CD14-positive monocyte (primary cell): ENCODE results near the gene DCPS. TPM values are rescaled to one million over a fixed set of nuclear protein-coding genes. Genes with fewer than 3 reads are reported as not detected.
"Not testable (repeated sequence)": the region's sequence is repeated elsewhere in the genome, so short reads cannot be mapped to it uniquely, and the experiment has no call there.

Experiments used
- DNase-seq, 3 donors: peaks; one replicate each; pipeline ENCODE4 v3.0.0-alpha.2; 2011 to 2022
- H2AFZ ChIP-seq: 2 replicates; pipeline ENCODE4 v1.6.0; 2012; ENCODE audit warnings: mild to moderate bottlenecking, low read depth, low read length, inconsistent platforms; ENCODE audit not compliant: insufficient read depth, poor library complexity, severe bottlenecking
- H3K27ac ChIP-seq, 2 donors: 1 replicate in 1 of 2; 2 replicates in 1 of 2; pipeline ENCODE4 v1.5.1; 2012 to 2013; ENCODE audit warnings: low read length in 2 of 2, control low read depth in 1 of 2, inconsistent platforms in 1 of 2, low read depth in 1 of 2, mild to moderate bottlenecking in 1 of 2
- H3K27me3 ChIP-seq, 2 donors: one replicate each; pipeline versions ENCODE4 v1.6.0 to v1.6.1; 2011 to 2013; ENCODE audit warnings: low read length in 2 of 2; ENCODE audit not compliant: control insufficient read depth in 2 of 2, insufficient read depth in 2 of 2
- H3K36me3 ChIP-seq, 2 donors: replicated peaks in 1 of 2; 1 replicate in 1 of 2; 2 replicates in 1 of 2; pipeline versions ENCODE4 v1.5.1 to v1.6.1; 2012 to 2013; ENCODE audit warnings: low read length in 2 of 2, control low read depth in 1 of 2, inconsistent platforms in 1 of 2, mild to moderate bottlenecking in 1 of 2; ENCODE audit not compliant: insufficient read depth in 2 of 2, control insufficient read depth in 1 of 2
- H3K4me1 ChIP-seq, 2 donors: 1 replicate in 1 of 2; 2 replicates in 1 of 2; pipeline versions ENCODE4 v1.5.1 to v1.6.1; 2012 to 2013; ENCODE audit warnings: low read length in 2 of 2, control low read depth in 1 of 2, inconsistent platforms in 1 of 2, mild to moderate bottlenecking in 1 of 2, moderate library complexity in 1 of 2; ENCODE audit not compliant: insufficient read depth in 2 of 2, control insufficient read depth in 1 of 2
- H3K4me2 ChIP-seq: replicated peaks from 2 replicates; pipeline ENCODE3; 2012; ENCODE audit warnings: low read length, moderate library complexity, mild to moderate bottlenecking; ENCODE audit not compliant: poor library complexity, severe bottlenecking; ENCODE audit errors: extremely low read depth
- H3K4me3 ChIP-seq, 3 experiments: fragments of 200-600 bp in 1 of 3; sonication (generic) in 1 of 3; replicated peaks in 1 of 3; 1 replicate in 2 of 3; 2 replicates in 1 of 3; pipeline ENCODE4 v1.5.1; 2011 to 2013; ENCODE audit warnings: low read length in 3 of 3, mild to moderate bottlenecking in 3 of 3, control low read depth in 2 of 3, low read depth in 2 of 3, inconsistent platforms in 1 of 3, moderate library complexity in 1 of 3
- H3K79me2 ChIP-seq: 2 replicates; pipeline ENCODE4 v1.6.0; 2012; ENCODE audit warnings: mild to moderate bottlenecking, control low read depth, inconsistent platforms, low read length, moderate library complexity; ENCODE audit not compliant: insufficient read depth
- H3K9ac ChIP-seq: 2 replicates; pipeline ENCODE4 v1.6.0; 2017; ENCODE audit warnings: low read length, mild to moderate bottlenecking; ENCODE audit not compliant: insufficient read depth, poor library complexity, severe bottlenecking
- H3K9me3 ChIP-seq, 2 donors: replicated peaks in 1 of 2; 1 replicate in 1 of 2; 2 replicates in 1 of 2; pipeline versions ENCODE4 v1.5.1 to v1.6.1; 2012 to 2013; ENCODE audit warnings: low read length in 2 of 2, control low read depth in 1 of 2; ENCODE audit not compliant: control insufficient read depth in 1 of 2, insufficient read depth in 1 of 2
- H4K20me1 ChIP-seq: 2 replicates; pipeline ENCODE4 v1.6.0; 2012; ENCODE audit warnings: mild to moderate bottlenecking, low read length, control low read depth, moderate library complexity; ENCODE audit not compliant: insufficient read depth
- H3K27ac Mint-ChIP-seq, 7 donors: one replicate each; pipeline ENCODE4 v1.8.0; 2020; ENCODE audit warnings: mild to moderate bottlenecking in 7 of 7, mixed read lengths in 7 of 7, moderate library complexity in 6 of 7, inconsistent platforms in 2 of 7
- H3K27me3 Mint-ChIP-seq, 3 donors: one replicate each; pipeline ENCODE4 v1.8.0; 2021 to 2022; ENCODE audit warnings: low read depth in 3 of 3, mild to moderate bottlenecking in 3 of 3, mixed read lengths in 3 of 3, moderate library complexity in 3 of 3, inconsistent platforms in 1 of 3
- H3K36me3 Mint-ChIP-seq, 2 donors: one replicate each; pipeline ENCODE4 v1.8.0; 2020; ENCODE audit warnings: mixed read lengths in 2 of 2, inconsistent platforms in 1 of 2, mild to moderate bottlenecking in 1 of 2
- H3K4me1 Mint-ChIP-seq: one replicate; pipeline ENCODE4 v1.8.0; 2020; ENCODE audit warnings: mild to moderate bottlenecking, mixed read lengths
- H3K4me3 Mint-ChIP-seq, 2 donors: one replicate each; pipeline ENCODE4 v1.8.0; 2020; ENCODE audit warnings: mild to moderate bottlenecking in 2 of 2, mixed read lengths in 2 of 2, moderate library complexity in 1 of 2
- H3K9me3 Mint-ChIP-seq, 7 donors: one replicate each; pipeline ENCODE4 v1.8.0; 2020 to 2022; ENCODE audit warnings: mixed read lengths in 7 of 7, mild to moderate bottlenecking in 6 of 7, moderate library complexity in 6 of 7, inconsistent platforms in 2 of 7
- CTCF ChIP-seq: fragments of 200-600 bp; IDR thresholded peaks from one replicate; pipeline ENCODE4 v1.8.0; 2022; ENCODE audit warnings: antibody characterized with exemption, mild to moderate bottlenecking
- WGBS: methylation state at CpG from one replicate; pipeline ENCODE4 v1.1.5; 2013; ENCODE audit warnings: missing lambda C conversion rate; ENCODE audit not compliant: insufficient coverage; 5-methylcytosine and 5-hydroxymethylcytosine counted together
- intact Hi-C, 2 donors: fragments of 100-400 bp; cut with micrococcal nuclease; formaldehyde crosslinking; loops; one replicate each; pipeline versions ENCODE4 v1.15.0 to v1.15.1; 2023
- polyA plus RNA-seq, 3 donors: library from polyadenylated mRNA; depleted of rRNA in 1 of 3; unstranded in 2 of 3; stranded (reverse) in 1 of 3; fragments of 300-500 nt in 2 of 3; fragments of >200 nt in 1 of 3; fragmentation: Illumina TruSeq in 2 of 3; gene quantifications; 1 replicate in 2 of 3; 2 replicates in 1 of 3; pipeline ENCODE4 v1.2.3, GENCODE V29; 2012 to 2021
- small RNA-seq: library from RNA; depleted of rRNA; stranded (forward); fragments of <200 nt; gene quantifications from one replicate; pipeline ENCODE3, GENCODE V24; 2012; ENCODE audit warnings: low read depth; ENCODE audit not compliant: insufficient read length

DCPS gene
- polyA plus RNA-seq, 3 donors, result 26.3 to 30.7 (median 30.4) TPM

GRCh38 chr11:126394036-126394435, 90.2 kb downstream of the DCPS start:
- H3K4me1 Mint-ChIP-seq, result peaks cover 26% of the 10 kb centered on the region

GRCh38 chr11:126394634-126395072, 90.8 kb downstream of the DCPS start:
- not testable (repeated sequence) for H3K27ac ChIP-seq, H3K27me3 Mint-ChIP-seq, DNase-seq, H3K4me3 Mint-ChIP-seq, H3K36me3 Mint-ChIP-seq, H3K27me3 ChIP-seq, H3K36me3 ChIP-seq, H3K9me3 Mint-ChIP-seq, H4K20me1 ChIP-seq, H3K9ac ChIP-seq, H3K4me2 ChIP-seq, H3K4me3 ChIP-seq, H2AFZ ChIP-seq, H3K9me3 ChIP-seq
- H3K27ac Mint-ChIP-seq, result peak overlapping the region in 1 of 7 donors; percentile 45
- 57% methylated on average over 1 of the region's 7 CpGs for WGBS
- Histone ChIP-seq H3K4me1 (peaks cover 24 to 26% of the 10 kb centered on the region in 2 donors), H3K79me2 (peaks cover 45% of the 10 kb centered on the region)
- intact Hi-C loops, result loop anchor here in 1 of 2 donors (5.0 kb wide), 1 partner anchor 82 kb away; no protein-coding TSS in a partner anchor
- peaks cover 26% of the 10 kb centered on the region for H3K4me1 Mint-ChIP-seq

More at GRCh38 chr11:126394036-126394435, 90.2 kb downstream of the DCPS start:
- Histone ChIP-seq H3K9ac (no peak overlapping the region), H3K4me3 (no peak overlapping the region), H3K79me2 (peaks cover 49% of the 10 kb centered on the region), H3K4me2 (no peak overlapping the region), H3K4me1 (peaks cover 24 to 26% of the 10 kb centered on the region in 2 donors), H3K27ac (no peak overlapping the region), H3K27me3 (no peaks in the 10 kb centered on the region), H3K36me3 (no peaks in the 10 kb centered on the region), H4K20me1 (no peaks in the 10 kb centered on the region), H3K9me3 (no peaks in the 10 kb centered on the region), H2AFZ (no peak overlapping the region)
- 95% methylated on average over 3 of the region's 3 CpGs for WGBS
- intact Hi-C loops, result loop anchor here in 1 of 2 donors (5.0 kb wide), 1 partner anchor 82 kb away; no protein-coding TSS in a partner anchor
- Mint-ChIP-seq H3K27ac (no peak overlapping the region), H3K9me3 (no peaks in the 10 kb centered on the region), H3K4me3 (no peak overlapping the region), H3K27me3 (peaks cover 0 to 3% (median 2%) of the 10 kb centered on the region in 3 donors), H3K36me3 (peaks cover 0 to 7% of the 10 kb centered on the region in 2 donors)
- no peak for DNase-seq
- no peak for TF ChIP-seq CTCF

Small RNA genes within 50 kb of the gene (small RNA-seq; reads per million reads assigned to genes)
- not detected for gene AP001318.3

Other genes starting within 250 kb of the DCPS start
- under 1 TPM in 1 of 3 donors, not detected in 2; 0.01 TPM for gene CDON, start 241.2 kb upstream of the DCPS start, polyA plus RNA-seq
- 10 to 100 TPM in 2 of 3 donors, 1 to 10 TPM in 1; 9.0 to 15.5 (median 10.3) TPM for gene RPUSD4, start 92.4 kb upstream of the DCPS start, polyA plus RNA-seq
- 10 to 100 TPM; 13.6 to 18.7 (median 16.5) TPM for gene FAM118B, start 92.3 kb upstream of the DCPS start, polyA plus RNA-seq
- 100 to 1,000 TPM in 1 of 3 donors, 10 to 100 TPM in 2; 68.7 to 123 (median 87.6) TPM for gene SRPRA, start 35.2 kb upstream of the DCPS start, polyA plus RNA-seq
- gene FOXRED1, start 34.9 kb upstream of the DCPS start, polyA plus RNA-seq, result 10 to 100 TPM; 15.2 to 18.0 (median 15.4) TPM
- 10 to 100 TPM in 2 of 3 donors, 1 to 10 TPM in 1; 7.0 to 13.8 (median 11.1) TPM for gene TIRAP, start 21.0 kb upstream of the DCPS start, polyA plus RNA-seq
- gene ST3GAL4, start 51.6 kb downstream of the DCPS start, polyA plus RNA-seq, result 10 to 100 TPM in 2 of 3 donors, 1 to 10 TPM in 1; 7.8 to 14.3 (median 10.1) TPM